ENCODE measurements around the gene NBEA.

Gene NBEA

GRCh38 chr13:35693134-35693784 lies 751.2 kb downstream of the NBEA start:
- Histone ChIP-seq H3K9me3 (ENCODE audit: insufficient read depth, low read length) (no peaks in the 10 kb centered on the region), H3K36me3 (ENCODE audit: insufficient read depth, insufficient read length, low read length) (no peaks in the 10 kb centered on the region), H3K27me3 (ENCODE audit: insufficient read depth, insufficient read length) (no peaks in the 10 kb centered on the region), H3K9ac (ENCODE audit: insufficient read length, low read depth) (no peak overlapping the region), H3K4me1 (ENCODE audit: insufficient read depth, insufficient read length) (peaks cover 8% of the 10 kb centered on the region), H3K4me3 (ENCODE audit: insufficient read length, low read depth) (no peak overlapping the region)
- TF ChIP-seq YY1 (IDR thresholded peaks at IDR 0.05; ENCODE audit: insufficient read depth, insufficient read length) (no peak), SUZ12 (IDR thresholded peaks at IDR 0.05; ENCODE audit: extremely low read depth, insufficient read depth, insufficient read length) (no peak), ZNF274 (IDR thresholded peaks at IDR 0.05; ENCODE audit: low read depth, low read length) (no peak)
- no peak for DNase-seq (ENCODE audit: low read depth, low spot score)

- H3K9me3 ChIP-seq (ENCODE audit: insufficient read depth, low read length) = no peaks in the 10 kb centered on the region
- no peak overlapping the region for H3K9ac ChIP-seq (ENCODE audit: insufficient read length, low read depth)
- no peaks in the 10 kb centered on the region for H3K27me3 ChIP-seq (ENCODE audit: insufficient read depth, insufficient read length)
- H3K4me1 ChIP-seq (ENCODE audit: insufficient read depth, insufficient read length) = peaks cover 8% of the 10 kb centered on the region
- TF ChIP-seq YY1 (IDR thresholded peaks at IDR 0.05; ENCODE audit: insufficient read depth, insufficient read length) = no peak
- TF ChIP-seq ZNF274 (IDR thresholded peaks at IDR 0.05; ENCODE audit: low read depth, low read length) = no peak
- no peaks in the 10 kb centered on the region for H3K36me3 ChIP-seq (ENCODE audit: insufficient read depth, insufficient read length, low read length)
- H3K4me3 ChIP-seq (ENCODE audit: insufficient read length, low read depth) = no peak overlapping the region
- no peak for DNase-seq (ENCODE audit: low read depth, low spot score)
These were observed 752.0 kb downstream of the NBEA start for GRCh38 chr13:35694031-35694430.

DNA sequence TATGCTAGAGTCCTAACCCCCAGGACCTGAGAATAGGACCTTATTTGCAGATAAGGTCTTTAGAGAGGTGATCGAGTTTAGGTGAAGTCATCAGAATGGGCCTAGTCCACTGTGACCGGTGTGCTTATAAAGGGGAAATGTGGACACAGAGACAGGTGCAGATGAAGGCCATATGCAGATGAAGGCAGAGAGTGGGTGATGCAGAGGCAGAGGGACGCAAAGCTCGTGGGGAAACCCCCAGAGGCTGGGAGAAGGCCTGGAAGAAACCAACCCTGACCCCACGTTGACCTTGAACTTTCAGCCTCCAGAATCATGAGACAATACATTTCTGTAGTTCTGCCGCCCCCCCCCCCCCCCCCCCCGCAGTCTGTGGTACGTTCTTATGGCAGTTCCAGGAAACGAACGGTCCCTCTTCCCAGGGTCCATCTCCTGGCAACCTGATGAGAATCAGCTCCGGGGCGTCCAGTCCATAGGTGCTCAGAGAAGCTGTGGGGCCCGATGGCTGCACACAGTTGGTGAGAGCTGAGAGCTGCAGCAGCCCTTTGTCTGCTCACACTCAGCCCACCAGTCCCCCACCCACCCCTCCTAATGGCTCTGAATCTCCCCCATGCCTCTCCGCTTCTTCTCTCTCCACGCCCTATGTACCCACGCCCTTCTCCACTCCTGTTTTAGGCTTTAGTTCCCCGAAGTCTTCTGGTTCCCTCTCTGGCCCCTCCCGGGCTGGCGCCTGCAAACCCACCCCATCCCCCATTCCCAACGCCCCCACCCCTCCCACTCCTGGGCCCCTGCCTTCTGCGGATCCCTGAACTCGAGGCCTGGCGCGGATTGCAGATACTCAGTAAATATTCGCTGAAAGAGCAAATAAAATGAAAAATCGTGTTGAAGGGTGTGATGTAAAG lies 752.7 kb downstream of the NBEA start:
- no peak overlapping the region for H3K9ac ChIP-seq (ENCODE audit: insufficient read length, low read depth)
- no peak for DNase-seq (ENCODE audit: low read depth, low spot score)
- H3K27me3 ChIP-seq (ENCODE audit: insufficient read depth, insufficient read length) = no peaks in the 10 kb centered on the region
- H3K36me3 ChIP-seq (ENCODE audit: insufficient read depth, insufficient read length, low read length) = no peaks in the 10 kb centered on the region
- no peak overlapping the region for H3K4me3 ChIP-seq (ENCODE audit: insufficient read length, low read depth)
- TF ChIP-seq YY1 (IDR thresholded peaks at IDR 0.05; ENCODE audit: insufficient read depth, insufficient read length) (no peak), ZNF274 (IDR thresholded peaks at IDR 0.05; ENCODE audit: low read depth, low read length) (no peak), SUZ12 (IDR thresholded peaks at IDR 0.05; ENCODE audit: extremely low read depth, insufficient read depth, insufficient read length) (no peak)
- no peaks in the 10 kb centered on the region for H3K9me3 ChIP-seq (ENCODE audit: insufficient read depth, low read length)
- peaks cover 8% of the 10 kb centered on the region for H3K4me1 ChIP-seq (ENCODE audit: insufficient read depth, insufficient read length)

DNA sequence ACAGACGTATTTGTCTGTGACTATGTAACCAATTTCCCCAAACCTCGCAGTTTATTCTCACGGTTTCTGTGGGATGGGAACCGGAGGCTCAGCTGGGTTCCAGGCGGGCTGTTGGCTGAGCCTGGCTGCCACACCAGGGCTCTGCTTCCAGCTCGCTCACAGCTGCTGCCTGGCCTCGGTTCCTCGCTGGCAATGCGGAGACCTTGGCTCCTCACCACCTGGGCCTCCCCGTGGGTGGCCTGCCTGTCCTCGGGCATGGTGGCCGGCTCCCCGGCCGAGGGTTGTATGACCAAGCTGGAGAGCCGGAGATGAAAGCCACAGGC lies 753.3 kb downstream of the NBEA start:
- Histone ChIP-seq H3K36me3 (ENCODE audit: insufficient read depth, insufficient read length, low read length) (no peaks in the 10 kb centered on the region), H3K4me3 (ENCODE audit: insufficient read length, low read depth) (no peak overlapping the region), H3K9ac (ENCODE audit: insufficient read length, low read depth) (no peak overlapping the region), H3K27me3 (ENCODE audit: insufficient read depth, insufficient read length) (no peaks in the 10 kb centered on the region), H3K4me1 (ENCODE audit: insufficient read depth, insufficient read length) (peaks cover 8% of the 10 kb centered on the region), H3K9me3 (ENCODE audit: insufficient read depth, low read length) (no peaks in the 10 kb centered on the region)
- no peak for TF ChIP-seq YY1 (IDR thresholded peaks at IDR 0.05; ENCODE audit: insufficient read depth, insufficient read length)
- TF ChIP-seq SUZ12 (IDR thresholded peaks at IDR 0.05; ENCODE audit: extremely low read depth, insufficient read depth, insufficient read length) = no peak
- no peak for TF ChIP-seq ZNF274 (IDR thresholded peaks at IDR 0.05; ENCODE audit: low read depth, low read length)
- DNase-seq (ENCODE audit: low read depth, low spot score) = no peak

DNA sequence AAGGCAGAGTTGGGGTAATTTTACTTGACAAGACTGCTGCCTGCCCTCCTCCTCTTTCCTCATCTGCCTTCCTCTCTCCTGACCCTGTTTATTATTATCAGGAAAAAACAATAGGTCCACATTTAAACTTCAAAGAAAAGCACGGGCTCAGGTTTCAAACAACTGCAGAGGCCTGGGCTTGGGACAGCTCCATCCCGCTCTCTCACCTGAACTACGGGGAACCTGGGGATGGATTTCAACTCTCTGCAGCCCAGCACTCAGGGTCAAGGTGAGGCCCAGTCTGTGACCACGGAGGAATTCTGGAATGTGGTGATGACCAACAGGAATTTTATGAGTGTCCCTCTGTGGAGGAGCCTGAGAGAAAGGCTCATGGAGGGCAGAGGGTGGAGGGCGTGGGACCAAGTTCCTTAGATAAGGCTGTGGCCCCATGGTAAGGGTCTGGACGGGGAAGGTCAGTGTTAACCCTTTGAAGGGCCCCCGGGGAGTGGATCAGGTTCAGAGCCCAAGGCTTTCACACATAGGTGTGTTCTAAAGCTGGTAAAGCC lies 755.2 kb downstream of the NBEA start:
- TF ChIP-seq YY1 (IDR thresholded peaks at IDR 0.05; ENCODE audit: insufficient read depth, insufficient read length) = no peak
- no peak for TF ChIP-seq ZNF274 (IDR thresholded peaks at IDR 0.05; ENCODE audit: low read depth, low read length)
- TF ChIP-seq SUZ12 (IDR thresholded peaks at IDR 0.05; ENCODE audit: extremely low read depth, insufficient read depth, insufficient read length) = no peak
- Histone ChIP-seq H3K9ac (ENCODE audit: insufficient read length, low read depth) (no peak overlapping the region), H3K4me3 (ENCODE audit: insufficient read length, low read depth) (no peak overlapping the region), H3K36me3 (ENCODE audit: insufficient read depth, insufficient read length, low read length) (no peaks in the 10 kb centered on the region), H3K27me3 (ENCODE audit: insufficient read depth, insufficient read length) (no peaks in the 10 kb centered on the region), H3K9me3 (ENCODE audit: insufficient read depth, low read length) (no peaks in the 10 kb centered on the region), H3K4me1 (ENCODE audit: insufficient read depth, insufficient read length) (peaks cover 8% of the 10 kb centered on the region)
- no peak for DNase-seq (ENCODE audit: low read depth, low spot score)

DNA sequence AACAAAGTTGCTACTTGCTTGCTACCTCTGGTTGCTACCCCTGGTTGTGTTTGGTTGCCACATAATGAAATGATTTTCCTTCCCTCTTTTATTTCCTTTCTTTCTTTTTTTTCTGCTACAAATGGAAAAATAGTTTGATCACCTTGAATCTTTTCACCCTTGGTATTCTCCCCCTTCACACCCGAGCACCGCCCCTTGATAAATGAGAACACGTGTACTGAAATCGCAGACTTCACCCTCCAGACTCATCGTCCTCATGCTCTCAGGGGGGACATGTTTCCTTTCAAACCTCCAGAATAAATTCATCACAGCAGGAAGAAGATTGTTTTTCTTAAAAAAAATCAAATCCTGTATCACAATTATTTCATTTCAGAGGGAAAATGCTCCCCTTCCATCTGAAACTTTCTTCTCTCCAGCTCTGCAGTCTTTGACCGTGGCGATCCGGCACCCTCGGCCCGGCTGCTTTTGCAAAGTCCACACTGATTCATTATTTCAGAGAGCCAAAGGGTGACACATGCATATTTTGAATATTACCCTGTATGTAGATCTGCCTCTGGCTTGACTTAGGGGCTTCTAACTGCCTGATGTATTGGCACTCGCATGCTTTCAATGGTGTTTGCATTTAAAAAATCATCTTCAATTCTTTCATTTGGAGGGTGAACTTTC lies 757.0 kb downstream of the NBEA start:
- Histone ChIP-seq H3K9ac (ENCODE audit: insufficient read length, low read depth) (no peak overlapping the region), H3K4me3 (ENCODE audit: insufficient read length, low read depth) (no peak overlapping the region)
- TF ChIP-seq YY1 (IDR thresholded peaks at IDR 0.05; ENCODE audit: insufficient read depth, insufficient read length) = no peak
- no peak for TF ChIP-seq SUZ12 (IDR thresholded peaks at IDR 0.05; ENCODE audit: extremely low read depth, insufficient read depth, insufficient read length)
- no peak for TF ChIP-seq ZNF274 (IDR thresholded peaks at IDR 0.05; ENCODE audit: low read depth, low read length)

More for the DNA sequence above, 757.0 kb downstream of the NBEA start:
- Histone ChIP-seq H3K27me3 (ENCODE audit: insufficient read depth, insufficient read length) (no peaks in the 10 kb centered on the region), H3K9me3 (ENCODE audit: insufficient read depth, low read length) (no peaks in the 10 kb centered on the region), H3K4me1 (ENCODE audit: insufficient read depth, insufficient read length) (peaks cover 8% of the 10 kb centered on the region), H3K36me3 (ENCODE audit: insufficient read depth, insufficient read length, low read length) (no peaks in the 10 kb centered on the region)
- DNase-seq (ENCODE audit: low read depth, low spot score) = no peak

All from NT2/D1 (cell line).